Gastrocnemius medialis (tissue), 4 donors: ENCODE measurements around the gene RHEB.

Experiments used
- CTCF ChIP-seq, 5 experiments: fragments of 450-650 bp in 3 of 5; fragments of 200-600 bp in 2 of 5; sonication (generic) in 2 of 5; IDR thresholded peaks in 4 of 5; conservative IDR thresholded peaks in 1 of 5; 1 replicate in 4 of 5; 2 replicates in 1 of 5; pipeline ENCODE4 v1.5.1; 2016 to 2019; ENCODE audit warnings: antibody characterized with exemption in 5 of 5, mild to moderate bottlenecking in 3 of 5, moderate library complexity in 3 of 5
- POLR2A ChIP-seq, 2 donors: fragments of 450-650 bp; IDR thresholded peaks; one replicate each; pipeline ENCODE4 v1.6.1; 2017; ENCODE audit warnings: antibody characterized with exemption in 2 of 2, mild to moderate bottlenecking in 2 of 2, moderate library complexity in 2 of 2

GRCh38 chr7:151544183-151544582, 24.5 kb upstream of the RHEB start:
- TF ChIP-seq CTCF (IDR thresholded peaks at IDR 0.05 in 4 of 5, conservative IDR thresholded peaks at IDR 0.05 in 1 of 5) (no peak), POLR2A (IDR thresholded peaks at IDR 0.05) (no peak)
